Activated CD8-positive, alpha-beta memory T cell treated with anti-CD3 and anti-CD28 coated beads for 36 hours (primary cell): ENCODE measurements around the gene NSF. TPM values are rescaled to one million over a fixed set of nuclear protein-coding genes. Genes with fewer than 3 reads are reported as not detected.
"Not testable (repeated sequence)": the region's sequence is repeated elsewhere in the genome, so short reads cannot be mapped to it uniquely, and the experiment has no call there.

ENCODE experiments used
- CTCF ChIA-PET: fragments of 350-600 bp; sonication (Branson Sonifier 250); formaldehyde crosslinking; loops from one replicate; lab custom pipeline; 2021; ENCODE audit warnings: antibody characterized with exemption; lab: Charles Lee
- POLR2A ChIA-PET: fragments of 350-600 bp; sonication (Branson Sonifier 250); formaldehyde crosslinking; loops from one replicate; lab custom pipeline; 2021; ENCODE audit warnings: antibody characterized with exemption; lab: Charles Lee
- total RNA-seq, 2 experiments: library from RNA; stranded (reverse); gene quantifications; one replicate each; pipeline ENCODE4 v1.2.3, GENCODE V29; 2021

Gene NSF
- total RNA-seq, 2 experiments from 2014 or later: 39.0 to 41.9 TPM

- ChIA-PET POLR2A (no interaction called here), CTCF (no interaction called here)
Measured at GRCh38 chr17:46788796-46789195, 198.3 kb downstream of the NSF start.

- ChIA-PET POLR2A (no interaction called here), CTCF (no interaction called here)
Measured at GRCh38 chr17:46789610-46790009, 199.1 kb downstream of the NSF start.

- ChIA-PET POLR2A (no interaction called here), CTCF (no interaction called here)
Measured at GRCh38 chr17:46790216-46790615, 199.7 kb downstream of the NSF start.

- ChIA-PET CTCF (no interaction called here), POLR2A (no interaction called here)
Measured at GRCh38 chr17:46791531-46791930, 201.1 kb downstream of the NSF start.

- ChIA-PET POLR2A (no interaction called here), CTCF (no interaction called here)
Measured at GRCh38 chr17:46792071-46792470, 201.6 kb downstream of the NSF start.

GRCh38 chr17:46793023-46793422 is 202.6 kb downstream of the NSF start:
- POLR2A ChIA-PET: not testable (repeated sequence)
- CTCF ChIA-PET: interaction anchor here (0.6 kb wide), 1 partner anchor 872 kb away, joined by 3 read pairs; no protein-coding TSS in a partner anchor

GRCh38 chr17:46793541-46793940 is 203.1 kb downstream of the NSF start:
- ChIA-PET POLR2A (no interaction called here), CTCF (no interaction called here)

- POLR2A ChIA-PET: interaction anchor here (0.6 kb wide), 1 partner anchor 82 kb away, joined by 4 read pairs; no protein-coding TSS in a partner anchor
- CTCF ChIA-PET: interaction anchor here (0.6 kb wide), 1 partner anchor 37 kb away, joined by 3 read pairs; no protein-coding TSS in a partner anchor
Measured at GRCh38 chr17:46794318-46794717, 203.8 kb downstream of the NSF start.

GRCh38 chr17:46795379-46795952 is 205.0 kb downstream of the NSF start:
- CTCF ChIA-PET: no interaction called here
- POLR2A ChIA-PET: no interaction called here

- CTCF ChIA-PET: no interaction called here
- POLR2A ChIA-PET: no interaction called here
Measured at GRCh38 chr17:46796084-46796483, 205.6 kb downstream of the NSF start.

- POLR2A ChIA-PET: no interaction called here
- CTCF ChIA-PET: no interaction called here
Measured at GRCh38 chr17:46796524-46796923, 206.1 kb downstream of the NSF start.

GRCh38 chr17:46796956-46797530 is 206.6 kb downstream of the NSF start:
- POLR2A ChIA-PET: no interaction called here
- CTCF ChIA-PET: no interaction called here

- ChIA-PET CTCF (no interaction called here), POLR2A (no interaction called here)
Measured at GRCh38 chr17:46800573-46800972, 210.1 kb downstream of the NSF start.

- CTCF ChIA-PET: no interaction called here
Measured at GRCh38 chr17:46802800-46803199, 212.3 kb downstream of the NSF start.

GRCh38 chr17:46803544-46803943 is 213.1 kb downstream of the NSF start:
- POLR2A ChIA-PET: no interaction called here

More at GRCh38 chr17:46802800-46803199, 212.3 kb downstream of the NSF start:
- POLR2A ChIA-PET: no interaction called here

GRCh38 chr17:46805771-46806170 is 215.3 kb downstream of the NSF start:
- POLR2A ChIA-PET: no interaction called here

More at GRCh38 chr17:46803544-46803943, 213.1 kb downstream of the NSF start:
- CTCF ChIA-PET: no interaction called here

More at GRCh38 chr17:46805771-46806170, 215.3 kb downstream of the NSF start:
- CTCF ChIA-PET: no interaction called here

Other genes starting within 250 kb of the NSF start
- gene ARL17B, start 228.9 kb upstream of the NSF start, total RNA-seq: 10 to 100 TPM; 14.9 to 16.2 TPM
- gene LRRC37A2, start 78.2 kb upstream of the NSF start, total RNA-seq: 1 to 10 TPM; 6.5 to 7.5 TPM
- gene ARL17A, start 11.0 kb upstream of the NSF start, total RNA-seq: 10 to 100 TPM; 11.8 to 14.5 TPM
- gene WNT3, start 228.0 kb downstream of the NSF start, total RNA-seq: under 1 TPM in 1 of 2 experiments, not detected in 1; 0.10 TPM